Sigmoid colon (tissue), 4 donors: ENCODE measurements around the gene USP34.

Experiments
- POLR2AphosphoS5 ChIP-seq, 4 donors: sonication (generic); formaldehyde crosslinking; IDR thresholded peaks; one replicate each; pipeline ENCODE4 v1.6.1; 2017; ENCODE audit warnings: antibody characterized with exemption in 4 of 4
- TF ChIP-seq, protein P1 (sequence below), 4 experiments: fragments of 450-650 bp in 3 of 4; fragments of 200-600 bp in 1 of 4; IDR thresholded peaks; one replicate each; pipeline ENCODE4 v1.5.1; 2016 to 2019; ENCODE audit warnings: antibody characterized with exemption in 4 of 4, mild to moderate bottlenecking in 3 of 4, moderate library complexity in 2 of 4

DNA sequence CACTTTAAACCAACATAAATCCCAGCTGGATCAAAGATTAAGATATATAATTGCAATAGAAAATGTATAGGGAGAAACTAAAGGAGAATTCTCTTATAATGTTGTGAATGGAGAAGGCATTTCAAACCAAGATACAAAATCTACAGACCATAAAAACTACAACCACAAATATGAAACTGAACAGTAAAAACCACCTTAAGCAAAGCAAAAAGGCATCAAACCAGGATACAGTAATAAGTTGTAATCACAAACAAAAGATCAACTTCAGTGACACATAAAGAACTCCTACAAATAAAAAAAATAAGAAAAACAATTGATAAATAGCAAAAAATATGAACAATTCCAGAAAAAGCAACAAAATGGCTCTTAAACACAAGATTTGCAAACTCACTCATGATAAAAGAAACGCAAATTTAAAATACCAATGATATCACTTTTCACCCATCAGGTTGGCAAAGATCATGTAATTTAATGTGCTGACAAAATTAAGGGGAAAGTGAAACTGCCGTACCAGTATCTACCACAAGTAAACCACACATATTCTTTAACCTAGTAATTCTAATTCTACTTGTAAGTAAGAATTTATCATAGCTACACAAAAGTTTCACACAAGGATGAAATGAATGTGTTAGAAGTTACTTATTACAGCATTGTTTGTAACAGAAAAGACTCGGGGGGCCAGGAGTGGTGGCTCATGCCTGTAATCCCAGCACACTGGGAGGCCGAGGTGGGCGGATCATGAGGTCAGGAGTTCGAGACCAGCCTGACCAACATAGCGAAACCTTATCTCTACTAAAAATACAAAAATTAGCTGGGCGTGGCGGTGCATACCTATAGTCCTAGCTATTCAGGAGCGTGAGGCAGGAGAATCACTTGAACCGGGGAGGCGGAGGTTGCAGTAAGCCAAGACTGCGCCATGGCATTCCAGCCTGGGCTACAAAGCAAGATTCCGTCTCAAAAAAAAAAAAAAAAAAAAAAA, 101.9 kb downstream of the USP34 start:
- TF ChIP-seq, protein P1, sequence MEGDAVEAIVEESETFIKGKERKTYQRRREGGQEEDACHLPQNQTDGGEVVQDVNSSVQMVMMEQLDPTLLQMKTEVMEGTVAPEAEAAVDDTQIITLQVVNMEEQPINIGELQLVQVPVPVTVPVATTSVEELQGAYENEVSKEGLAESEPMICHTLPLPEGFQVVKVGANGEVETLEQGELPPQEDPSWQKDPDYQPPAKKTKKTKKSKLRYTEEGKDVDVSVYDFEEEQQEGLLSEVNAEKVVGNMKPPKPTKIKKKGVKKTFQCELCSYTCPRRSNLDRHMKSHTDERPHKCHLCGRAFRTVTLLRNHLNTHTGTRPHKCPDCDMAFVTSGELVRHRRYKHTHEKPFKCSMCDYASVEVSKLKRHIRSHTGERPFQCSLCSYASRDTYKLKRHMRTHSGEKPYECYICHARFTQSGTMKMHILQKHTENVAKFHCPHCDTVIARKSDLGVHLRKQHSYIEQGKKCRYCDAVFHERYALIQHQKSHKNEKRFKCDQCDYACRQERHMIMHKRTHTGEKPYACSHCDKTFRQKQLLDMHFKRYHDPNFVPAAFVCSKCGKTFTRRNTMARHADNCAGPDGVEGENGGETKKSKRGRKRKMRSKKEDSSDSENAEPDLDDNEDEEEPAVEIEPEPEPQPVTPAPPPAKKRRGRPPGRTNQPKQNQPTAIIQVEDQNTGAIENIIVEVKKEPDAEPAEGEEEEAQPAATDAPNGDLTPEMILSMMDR (IDR thresholded peaks at IDR 0.05), result no peak
- no peak for TF ChIP-seq POLR2AphosphoS5 (IDR thresholded peaks at IDR 0.05)
